Kidney (tissue), 14 donors: ENCODE data around the gene CIRBP. TPM values are rescaled to one million over a fixed set of nuclear protein-coding genes. Genes with fewer than 3 reads are reported as not detected.

Experiments used
- DNase-seq, 5 donors: peaks; one replicate each; pipeline ENCODE4 v3.0.0-alpha.2; 2013 to 2020
- FAIRE-seq: peaks from 2 replicates; lab custom pipeline; 2012; peaks lifted over from hg19 to GRCh38; lab: Jason Lieb, UNC
- H3K27ac ChIP-seq, 2 donors: one replicate each; pipeline ENCODE4 v1.7.0; 2013; ENCODE audit warnings: low read depth in 2 of 2, low read length in 2 of 2, inconsistent platforms in 1 of 2
- H3K27me3 ChIP-seq: one replicate; pipeline ENCODE4 v1.7.1; 2013; ENCODE audit warnings: low read length, inconsistent platforms; ENCODE audit not compliant: control insufficient read depth, insufficient read depth
- H3K36me3 ChIP-seq, 3 donors: one replicate each; pipeline versions ENCODE4 v1.7.0 to v1.7.1; 2013; ENCODE audit warnings: low read length in 3 of 3, control low read depth in 1 of 3, inconsistent platforms in 1 of 3; ENCODE audit not compliant: insufficient read depth in 3 of 3, control insufficient read depth in 2 of 3
- H3K4me1 ChIP-seq, 3 donors: one replicate each; pipeline versions ENCODE4 v1.7.0 to v1.7.1; 2013; ENCODE audit warnings: low read length in 3 of 3, inconsistent platforms in 1 of 3, low read depth in 1 of 3; ENCODE audit not compliant: control insufficient read depth in 2 of 3, insufficient read depth in 2 of 3
- H3K4me3 ChIP-seq, 3 donors: one replicate each; pipeline versions ENCODE4 v1.7.0 to v1.8.1; 2013; ENCODE audit warnings: low read length in 3 of 3, control low read depth in 1 of 3, inconsistent platforms in 1 of 3
- H3K9ac ChIP-seq, 3 donors: one replicate each; pipeline versions ENCODE4 v1.7.0 to v1.7.1; 2013; ENCODE audit warnings: low read length in 3 of 3, control low read depth in 1 of 3, inconsistent platforms in 1 of 3
- H3K9me3 ChIP-seq, 3 donors: one replicate each; pipeline versions ENCODE4 v1.7.0 to v1.7.1; 2013; ENCODE audit warnings: low read length in 3 of 3, control low read depth in 1 of 3, inconsistent platforms in 1 of 3; ENCODE audit not compliant: control insufficient read depth in 2 of 3, insufficient read depth in 1 of 3
- intact Hi-C: fragments of 100-400 bp; cut with DNase I; formaldehyde crosslinking; loops from one replicate; pipeline ENCODE4 v1.11.1; 2022
- polyA plus RNA-seq: library from polyadenylated mRNA; stranded (reverse); fragments of 350-450 nt; fragmentation: Illumina TruSeq; extraction: RNeasy Lipid Tissue Mini Kit (QIAGEN cat#74804); gene quantifications from one replicate; pipeline ENCODE4 v1.2.3, GENCODE V29; 2014; ENCODE audit warnings: low read depth, low replicate concordance; ENCODE audit not compliant: insufficient read depth
- total RNA-seq: library from RNA; stranded (reverse); fragmentation: NEBNext Ultra II Directional; extraction: Animal tissue kit (Norgen Biotek cat#: 25700); gene quantifications from one replicate; pipeline ENCODE4 v1.2.1, GENCODE V29; 2021
- TF ChIP-seq, protein P1 (sequence below): IDR thresholded peaks from 3 replicates; pipeline ENCODE4 v1.5.1; 2012; ENCODE audit warnings: mild to moderate bottlenecking, moderate library complexity, borderline replicate concordance; ENCODE audit not compliant: insufficient read depth; ENCODE audit errors: extremely low read depth
- donor health status: control.
- donor health status: control.
- donor health status: control.
- donor health status: control.
- donor health status: control.
- donor health status: DM: yes; HTN: yes; CAD: no.
- donor health status: Normal renal cell carcinoma (clear cell type).

The CIRBP gene
- total and polyA plus RNA-seq, 2 donors from 2014 or later = 408 to 533 TPM

GRCh38 chr19:1249298-1249989 is 19.7 kb upstream of the CIRBP start:
- peaks cover 0 to 9% (median under 1%) of the 10 kb centered on the region in 3 donors for H3K36me3 ChIP-seq
- no peaks in the 10 kb centered on the region for H3K27me3 ChIP-seq
- no peak for FAIRE-seq
- H3K9me3 ChIP-seq = no peaks in the 10 kb centered on the region
- peak; percentile 97 to 99 (median 98) for DNase-seq
- peak overlapping the region; percentile 96 to 99 for H3K27ac ChIP-seq
- H3K4me3 ChIP-seq = peak overlapping the region; percentile 36 to 60 (median 48)
- H3K9ac ChIP-seq = peak overlapping the region in 1 of 3 donors; percentile 55
- TF ChIP-seq, protein P1, sequence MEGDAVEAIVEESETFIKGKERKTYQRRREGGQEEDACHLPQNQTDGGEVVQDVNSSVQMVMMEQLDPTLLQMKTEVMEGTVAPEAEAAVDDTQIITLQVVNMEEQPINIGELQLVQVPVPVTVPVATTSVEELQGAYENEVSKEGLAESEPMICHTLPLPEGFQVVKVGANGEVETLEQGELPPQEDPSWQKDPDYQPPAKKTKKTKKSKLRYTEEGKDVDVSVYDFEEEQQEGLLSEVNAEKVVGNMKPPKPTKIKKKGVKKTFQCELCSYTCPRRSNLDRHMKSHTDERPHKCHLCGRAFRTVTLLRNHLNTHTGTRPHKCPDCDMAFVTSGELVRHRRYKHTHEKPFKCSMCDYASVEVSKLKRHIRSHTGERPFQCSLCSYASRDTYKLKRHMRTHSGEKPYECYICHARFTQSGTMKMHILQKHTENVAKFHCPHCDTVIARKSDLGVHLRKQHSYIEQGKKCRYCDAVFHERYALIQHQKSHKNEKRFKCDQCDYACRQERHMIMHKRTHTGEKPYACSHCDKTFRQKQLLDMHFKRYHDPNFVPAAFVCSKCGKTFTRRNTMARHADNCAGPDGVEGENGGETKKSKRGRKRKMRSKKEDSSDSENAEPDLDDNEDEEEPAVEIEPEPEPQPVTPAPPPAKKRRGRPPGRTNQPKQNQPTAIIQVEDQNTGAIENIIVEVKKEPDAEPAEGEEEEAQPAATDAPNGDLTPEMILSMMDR = no peak
- H3K4me1 ChIP-seq = peaks cover 0 to 30% (median 21%) of the 10 kb centered on the region in 3 donors
- intact Hi-C loops = no loop called here

- H3K4me3 ChIP-seq = peak overlapping the region; percentile 36 to 60 (median 48)
- peaks cover 3 to 15% (median 4%) of the 10 kb centered on the region in 3 donors for H3K36me3 ChIP-seq
- intact Hi-C loops = no loop called here
- no peaks in the 10 kb centered on the region for H3K27me3 ChIP-seq
- H3K4me1 ChIP-seq = peaks cover 0 to 34% (median 16%) of the 10 kb centered on the region in 3 donors
- TF ChIP-seq, protein P1 = no peak
- DNase-seq (no peak), FAIRE-seq (no peak)
- H3K9me3 ChIP-seq = no peaks in the 10 kb centered on the region
- peak overlapping the region; percentile 92 for H3K27ac ChIP-seq
- peak overlapping the region in 1 of 3 donors; percentile 55 for H3K9ac ChIP-seq
Measured at GRCh38 chr19:1249990-1250436, 19.1 kb upstream of the CIRBP start.

DNA sequence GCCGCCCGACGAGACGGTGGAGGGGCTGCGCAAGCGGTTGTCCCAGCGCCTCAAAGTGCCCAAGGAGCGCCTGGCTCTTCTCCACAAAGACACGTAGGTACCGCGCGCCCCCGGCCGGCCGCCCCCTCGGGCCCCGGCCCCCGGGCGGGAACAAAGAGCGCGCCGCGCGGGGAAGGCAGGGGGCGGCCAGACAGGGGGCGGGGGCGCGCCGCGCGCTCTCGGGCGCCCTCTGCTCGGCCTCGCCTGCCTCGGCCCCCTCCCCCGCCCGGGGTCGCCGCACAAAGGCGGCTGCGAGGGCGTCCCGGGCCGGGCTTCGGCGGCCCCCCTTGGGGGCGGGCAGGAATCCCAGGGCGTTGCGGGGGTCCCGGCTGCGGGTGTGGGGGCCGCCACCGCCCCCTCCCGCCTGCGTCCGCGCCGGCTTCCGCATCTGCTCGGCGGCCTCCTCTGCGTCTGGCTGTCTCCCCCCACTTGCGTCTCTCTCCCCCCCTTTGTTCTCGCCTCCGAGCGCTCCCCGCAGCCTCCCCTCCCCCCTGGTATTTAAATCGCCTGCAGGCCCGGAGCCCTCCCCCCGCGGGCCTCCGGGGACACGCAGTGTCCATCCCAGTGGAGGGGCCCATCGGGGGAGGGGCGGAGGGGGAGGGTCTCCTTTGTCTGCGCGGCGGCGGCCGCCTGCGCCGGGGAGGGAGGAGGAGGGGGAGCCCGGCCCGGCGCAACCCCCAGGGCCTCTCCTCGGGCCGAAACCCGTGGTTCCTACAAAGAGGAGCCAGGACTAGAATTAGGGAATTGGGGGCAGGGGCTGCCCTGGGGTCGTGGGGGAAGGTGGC is 18.5 kb upstream of the CIRBP start:
- no peak for FAIRE-seq
- TF ChIP-seq, protein P1 = no peak

More for the DNA sequence above, 18.5 kb upstream of the CIRBP start:
- peak; percentile 85 to 93 (median 93) for DNase-seq
- Histone ChIP-seq H3K27me3 (no peaks in the 10 kb centered on the region), H3K4me1 (peaks cover 0 to 38% (median 16%) of the 10 kb centered on the region in 3 donors), H3K27ac (peak overlapping the region; percentile 97), H3K9me3 (no peaks in the 10 kb centered on the region), H3K9ac (peak overlapping the region in 2 of 3 donors; percentile 32 to 88), H3K36me3 (peaks cover 3 to 21% (median 10%) of the 10 kb centered on the region in 3 donors), H3K4me3 (peak overlapping the region; percentile 61 to 73 (median 69))
- intact Hi-C loops = no loop called here
